Upper lobe of left lung (tissue), 4 donors: ENCODE measurements around the gene TNFRSF9.

ENCODE experiments used
- EP300 ChIP-seq, 4 donors: sonication (generic); formaldehyde crosslinking; IDR thresholded peaks; one replicate each; pipeline ENCODE4 v1.5.1; 2017; ENCODE audit warnings: antibody characterized with exemption in 4 of 4, control low read depth in 2 of 4
- POLR2A ChIP-seq, 4 donors: fragments of 450-650 bp; IDR thresholded peaks; one replicate each; pipeline ENCODE4 v1.5.1; 2016 to 2017; ENCODE audit warnings: antibody characterized with exemption in 4 of 4, mild to moderate bottlenecking in 2 of 4
- POLR2AphosphoS5 ChIP-seq, 2 donors: sonication (generic); formaldehyde crosslinking; IDR thresholded peaks; one replicate each; pipeline ENCODE4 v1.5.1; 2017; ENCODE audit warnings: antibody characterized with exemption in 2 of 2
- TF ChIP-seq, protein P1 (sequence below), 6 experiments: fragments of 450-650 bp in 4 of 6; fragments of 200-600 bp in 2 of 6; sonication (generic) in 2 of 6; IDR thresholded peaks; one replicate each; pipeline ENCODE4 v1.5.1; 2016 to 2019; ENCODE audit warnings: antibody characterized with exemption in 6 of 6

DNA sequence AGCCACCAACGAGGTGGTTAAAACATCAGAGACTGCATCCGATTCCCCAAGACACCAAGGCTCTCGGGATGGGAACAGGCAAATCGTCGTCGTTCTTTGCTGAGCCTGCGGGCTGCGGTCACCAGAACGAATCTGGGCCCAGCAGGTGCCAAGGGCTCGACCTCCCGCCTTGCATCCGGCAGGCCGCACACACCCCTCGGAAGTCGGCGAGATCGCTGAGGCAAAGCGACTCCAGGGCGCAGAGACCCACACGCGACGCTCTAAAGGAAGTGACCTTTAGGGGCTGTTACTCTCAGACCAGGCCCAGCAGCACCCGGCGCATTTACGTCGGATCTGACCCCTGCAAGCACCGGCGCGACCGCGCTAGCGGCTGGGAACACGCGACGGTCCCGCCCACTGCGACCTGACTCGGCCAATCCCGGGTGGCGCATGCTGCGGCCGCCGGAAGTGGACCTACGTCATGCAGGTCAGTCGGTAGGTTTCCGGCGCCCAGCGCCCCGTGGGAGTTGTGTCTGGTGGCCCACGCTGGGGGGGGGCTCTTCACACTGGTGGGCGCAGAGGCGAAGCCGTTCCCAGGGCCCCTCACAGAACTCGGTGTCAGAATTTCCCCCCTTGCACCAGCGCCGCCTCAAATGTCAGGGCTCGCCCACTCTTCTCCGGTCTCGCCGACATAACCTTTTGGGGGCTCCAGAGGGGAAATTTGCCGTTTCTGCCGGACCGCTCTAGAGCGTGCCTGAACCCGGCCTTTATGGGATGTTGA, 13.4 kb upstream of the TNFRSF9 start:
- TF ChIP-seq POLR2AphosphoS5 (IDR thresholded peaks at IDR 0.05) (peak; percentile 89 to 92), EP300 (IDR thresholded peaks at IDR 0.05) (no peak), POLR2A (IDR thresholded peaks at IDR 0.05) (peak in 3 of 4 donors; percentile 63 to 92 (median 66))
- TF ChIP-seq, protein P1, sequence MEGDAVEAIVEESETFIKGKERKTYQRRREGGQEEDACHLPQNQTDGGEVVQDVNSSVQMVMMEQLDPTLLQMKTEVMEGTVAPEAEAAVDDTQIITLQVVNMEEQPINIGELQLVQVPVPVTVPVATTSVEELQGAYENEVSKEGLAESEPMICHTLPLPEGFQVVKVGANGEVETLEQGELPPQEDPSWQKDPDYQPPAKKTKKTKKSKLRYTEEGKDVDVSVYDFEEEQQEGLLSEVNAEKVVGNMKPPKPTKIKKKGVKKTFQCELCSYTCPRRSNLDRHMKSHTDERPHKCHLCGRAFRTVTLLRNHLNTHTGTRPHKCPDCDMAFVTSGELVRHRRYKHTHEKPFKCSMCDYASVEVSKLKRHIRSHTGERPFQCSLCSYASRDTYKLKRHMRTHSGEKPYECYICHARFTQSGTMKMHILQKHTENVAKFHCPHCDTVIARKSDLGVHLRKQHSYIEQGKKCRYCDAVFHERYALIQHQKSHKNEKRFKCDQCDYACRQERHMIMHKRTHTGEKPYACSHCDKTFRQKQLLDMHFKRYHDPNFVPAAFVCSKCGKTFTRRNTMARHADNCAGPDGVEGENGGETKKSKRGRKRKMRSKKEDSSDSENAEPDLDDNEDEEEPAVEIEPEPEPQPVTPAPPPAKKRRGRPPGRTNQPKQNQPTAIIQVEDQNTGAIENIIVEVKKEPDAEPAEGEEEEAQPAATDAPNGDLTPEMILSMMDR (IDR thresholded peaks at IDR 0.05), result peak in 4 of 6 experiments; percentile 11 to 22 (median 14)
